Glutamatergic neuron (in vitro differentiated cells): Measurements from ENCODE around the gene CAMK2A. TPM values are rescaled to one million over a fixed set of nuclear protein-coding genes. Genes with fewer than 3 reads are reported as not detected.

Experiments
- DNase-seq: peaks from one replicate; pipeline ENCODE4 v3.0.0; 2022
- H3K27ac Mint-ChIP-seq: one replicate; pipeline ENCODE4 v1.8.0; 2020; ENCODE audit warnings: mild to moderate bottlenecking, mixed read lengths, inconsistent platforms; ENCODE audit not compliant: unreplicated experiment
- H3K27me3 Mint-ChIP-seq: one replicate; pipeline ENCODE4 v1.8.0; 2020; ENCODE audit warnings: mild to moderate bottlenecking, moderate library complexity, mixed read lengths, inconsistent platforms; ENCODE audit not compliant: unreplicated experiment
- H3K36me3 Mint-ChIP-seq: one replicate; pipeline ENCODE4 v1.8.0; 2020; ENCODE audit warnings: mild to moderate bottlenecking, mixed read lengths, inconsistent platforms; ENCODE audit not compliant: unreplicated experiment
- H3K4me1 Mint-ChIP-seq: one replicate; pipeline ENCODE4 v1.8.0; 2020; ENCODE audit warnings: mild to moderate bottlenecking, low read depth, mixed read lengths, inconsistent platforms; ENCODE audit not compliant: unreplicated experiment
- H3K4me3 Mint-ChIP-seq: one replicate; pipeline ENCODE4 v1.8.0; 2020; ENCODE audit warnings: mild to moderate bottlenecking, mixed read lengths, inconsistent platforms; ENCODE audit not compliant: unreplicated experiment
- H3K9me3 Mint-ChIP-seq: one replicate; pipeline ENCODE4 v1.8.0; 2020; ENCODE audit warnings: mild to moderate bottlenecking, moderate library complexity, mixed read lengths, inconsistent platforms; ENCODE audit not compliant: unreplicated experiment
- CTCF ChIP-seq: fragments of 200-600 bp; sonication (generic); IDR thresholded peaks from one replicate; pipeline ENCODE4 v1.5.0; 2021; ENCODE audit not compliant: partially characterized antibody, unreplicated experiment
- total RNA-seq: library from RNA; stranded (reverse); fragmentation: NEBNext Ultra II Directional; extraction: Animal tissue kit (Norgen Biotek cat#: 25700); gene quantifications from one replicate; pipeline ENCODE4 v1.2.1, GENCODE V29; 2021; ENCODE audit not compliant: unreplicated experiment

CAMK2A gene
- total RNA-seq, 1 donor from 2014 or later: 1.1 TPM

GRCh38 chr5:150325426-150325825 lies 35.9 kb upstream of the CAMK2A start:
- H3K27ac Mint-ChIP-seq: no peak overlapping the region
- H3K9me3 Mint-ChIP-seq: peaks cover 6% of the 10 kb centered on the region
- H3K27me3 Mint-ChIP-seq: peaks cover 5% of the 10 kb centered on the region
- DNase-seq: no peak
- peaks cover 6% of the 10 kb centered on the region for H3K4me1 Mint-ChIP-seq
- peaks cover 4% of the 10 kb centered on the region for H3K36me3 Mint-ChIP-seq
- H3K4me3 Mint-ChIP-seq: no peak overlapping the region
- TF ChIP-seq CTCF: no peak

DNA sequence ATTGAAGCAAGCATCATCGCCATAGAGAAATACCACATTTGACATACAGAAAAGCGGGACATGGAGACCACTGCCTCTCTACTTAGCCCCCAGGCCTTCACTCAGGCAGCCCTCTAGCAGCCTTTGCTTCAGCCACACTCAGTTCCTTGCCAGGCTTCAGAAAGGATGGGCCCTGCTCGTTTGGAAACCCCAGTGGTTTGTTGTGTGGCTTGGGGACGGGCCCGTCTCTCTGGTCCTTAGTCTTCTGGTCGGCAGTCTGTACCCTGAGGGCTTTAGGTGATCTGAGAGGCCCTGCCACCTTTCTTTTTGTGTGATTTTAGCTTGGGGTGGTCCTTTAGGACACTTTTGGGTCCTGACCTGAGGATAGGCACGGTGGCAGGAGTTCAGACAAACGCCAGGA lies 34.2 kb upstream of the CAMK2A start:
- peaks cover 5% of the 10 kb centered on the region for H3K27me3 Mint-ChIP-seq
- no peak overlapping the region for H3K4me3 Mint-ChIP-seq
- no peak for DNase-seq
- TF ChIP-seq CTCF: no peak
- H3K36me3 Mint-ChIP-seq: peaks cover 4% of the 10 kb centered on the region
- peaks cover 4% of the 10 kb centered on the region for H3K4me1 Mint-ChIP-seq
- peaks cover 2% of the 10 kb centered on the region for H3K9me3 Mint-ChIP-seq
- H3K27ac Mint-ChIP-seq: no peak overlapping the region

GRCh38 chr5:150323092-150323491 lies 33.5 kb upstream of the CAMK2A start:
- Mint-ChIP-seq H3K27me3 (peaks cover 5% of the 10 kb centered on the region), H3K4me3 (no peak overlapping the region), H3K4me1 (peaks cover 9% of the 10 kb centered on the region), H3K27ac (no peak overlapping the region), H3K9me3 (peaks cover 2% of the 10 kb centered on the region), H3K36me3 (peaks cover 4% of the 10 kb centered on the region)
- no peak for TF ChIP-seq CTCF
- DNase-seq: no peak

DNA sequence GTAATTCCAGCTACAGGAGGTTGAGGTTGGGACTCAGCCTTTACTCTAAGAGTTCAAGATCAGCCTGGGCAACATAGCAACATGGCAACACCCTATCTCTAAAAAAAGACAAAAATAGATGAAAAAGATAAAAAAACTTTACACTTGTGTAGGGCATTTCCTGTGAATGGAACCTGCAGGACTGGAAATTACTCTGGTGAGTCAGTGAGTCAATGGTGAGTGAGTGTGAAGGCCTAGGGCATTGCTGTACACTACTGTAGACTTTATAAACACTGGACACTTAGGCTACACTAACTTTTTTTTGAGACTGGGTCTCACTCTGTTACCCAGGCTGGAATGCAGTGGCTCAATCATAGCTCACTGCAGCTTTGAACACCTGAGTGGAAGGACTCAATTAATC lies 32.6 kb upstream of the CAMK2A start:
- Mint-ChIP-seq H3K36me3 (peaks cover 4% of the 10 kb centered on the region), H3K27me3 (peaks cover 4% of the 10 kb centered on the region), H3K27ac (no peak overlapping the region), H3K4me1 (peaks cover 9% of the 10 kb centered on the region), H3K4me3 (no peak overlapping the region), H3K9me3 (peaks cover 2% of the 10 kb centered on the region)
- no peak for DNase-seq
- no peak for TF ChIP-seq CTCF

- TF ChIP-seq CTCF: no peak
- no peak for DNase-seq
- peaks cover 9% of the 10 kb centered on the region for H3K4me1 Mint-ChIP-seq
- H3K36me3 Mint-ChIP-seq: peaks cover 4% of the 10 kb centered on the region
- peaks cover 2% of the 10 kb centered on the region for H3K9me3 Mint-ChIP-seq
- H3K27me3 Mint-ChIP-seq: peaks cover 4% of the 10 kb centered on the region
- H3K4me3 Mint-ChIP-seq: no peak overlapping the region
- H3K27ac Mint-ChIP-seq: no peak overlapping the region
These were observed 32.2 kb upstream of the CAMK2A start for GRCh38 chr5:150321784-150322183.
